H9 (cell line): ENCODE data around the gene MARCHF10. TPM values are rescaled to one million over a fixed set of nuclear protein-coding genes. Genes with fewer than 3 reads are reported as not detected.

Experiments
- DNase-seq: peaks from one replicate; pipeline ENCODE4 v3.0.0-alpha.2; 2017
- H2AFZ ChIP-seq: one replicate; pipeline ENCODE4 v1.6.1; 2013; ENCODE audit warnings: mild to moderate bottlenecking, low read length, control low read depth, moderate library complexity
- H2AK5ac ChIP-seq: 2 replicates; pipeline ENCODE4 v1.6.1; 2013; ENCODE audit warnings: low read length, control low read depth, mixed read lengths; ENCODE audit not compliant: insufficient read length
- H2BK120ac ChIP-seq: one replicate; pipeline ENCODE4 v1.6.1; 2013; ENCODE audit warnings: low read depth, mild to moderate bottlenecking, low read length, control low read depth, inconsistent platforms; ENCODE audit not compliant: poor library complexity, severe bottlenecking
- H2BK12ac ChIP-seq: 2 replicates; pipeline ENCODE4 v1.6.1; 2013; ENCODE audit warnings: low read length, control low read depth, mixed read lengths, low read depth; ENCODE audit not compliant: insufficient read length
- H2BK15ac ChIP-seq: 2 replicates; pipeline ENCODE4 v1.6.1; 2013; ENCODE audit warnings: low read depth, low read length, control low read depth
- H2BK20ac ChIP-seq: one replicate; pipeline ENCODE4 v1.6.1; 2013; ENCODE audit warnings: low read depth, mild to moderate bottlenecking, low read length, control low read depth, inconsistent platforms; ENCODE audit not compliant: poor library complexity, severe bottlenecking
- H2BK5ac ChIP-seq: 2 replicates; pipeline ENCODE4 v1.6.1; 2013; ENCODE audit warnings: low read length, control low read depth, mixed read lengths; ENCODE audit not compliant: insufficient read length
- H3K14ac ChIP-seq: 2 replicates; pipeline ENCODE4 v1.6.1; 2013; ENCODE audit warnings: low read length, control low read depth; ENCODE audit not compliant: insufficient read depth
- H3K18ac ChIP-seq: 2 replicates; pipeline ENCODE4 v1.6.1; 2013; ENCODE audit warnings: low read depth, mild to moderate bottlenecking, mixed read lengths, low read length, control low read depth; ENCODE audit not compliant: insufficient read length
- H3K23ac ChIP-seq: 2 replicates; pipeline ENCODE4 v1.6.1; 2013; ENCODE audit warnings: low read length, control low read depth, mixed read lengths, low read depth; ENCODE audit not compliant: insufficient read length
- H3K23me2 ChIP-seq: 2 replicates; pipeline ENCODE4 v1.6.1; 2013; ENCODE audit warnings: low read depth, mild to moderate bottlenecking, mixed read lengths, low read length, control low read depth; ENCODE audit not compliant: insufficient read length, poor library complexity, severe bottlenecking
- H3K27ac ChIP-seq: 2 replicates; pipeline ENCODE4 v1.5.1; 2013; ENCODE audit warnings: low read length, control low read depth, mixed read lengths, low read depth; ENCODE audit not compliant: insufficient read length
- H3K27me3 ChIP-seq: 2 replicates; pipeline ENCODE4 v1.6.1; 2013; ENCODE audit warnings: low read length, control low read depth, inconsistent platforms; ENCODE audit not compliant: insufficient read depth
- H3K4ac ChIP-seq: 2 replicates; pipeline ENCODE4 v1.6.1; 2013; ENCODE audit warnings: low read depth, mild to moderate bottlenecking, control low read depth, inconsistent platforms, low read length, moderate library complexity
- H3K4me1 ChIP-seq: 2 replicates; pipeline ENCODE4 v1.6.1; 2013; ENCODE audit warnings: low read length, control low read depth, inconsistent platforms; ENCODE audit not compliant: insufficient read depth
- H3K4me2 ChIP-seq: 2 replicates; pipeline ENCODE4 v1.6.1; 2013; ENCODE audit warnings: low read length, control low read depth, mixed read lengths; ENCODE audit not compliant: insufficient read length, insufficient read depth
- H3K56ac ChIP-seq: 2 replicates; pipeline ENCODE4 v1.6.1; 2013; ENCODE audit warnings: low read depth, mild to moderate bottlenecking, mixed read lengths, low read length, control low read depth; ENCODE audit not compliant: insufficient read length
- H3K79me1 ChIP-seq: 2 replicates; pipeline ENCODE4 v1.6.1; 2013; ENCODE audit warnings: low read depth, mild to moderate bottlenecking, moderate library complexity, low read length, control low read depth, inconsistent platforms; ENCODE audit not compliant: insufficient read depth, poor library complexity, severe bottlenecking
- H3K79me2 ChIP-seq: 2 replicates; pipeline ENCODE4 v1.6.1; 2013; ENCODE audit warnings: low read length, control low read depth, inconsistent platforms; ENCODE audit not compliant: insufficient read depth
- H3K9ac ChIP-seq: 2 replicates; pipeline ENCODE4 v1.6.1; 2013; ENCODE audit warnings: low read length, control low read depth, mixed read lengths; ENCODE audit not compliant: insufficient read length; ENCODE audit errors: extremely low read depth
- H3K9me3 ChIP-seq: one replicate; pipeline ENCODE4 v1.6.1; 2013; ENCODE audit warnings: low read depth, low read length, inconsistent platforms; ENCODE audit not compliant: control insufficient read depth
- H3T11ph ChIP-seq: one replicate; pipeline ENCODE4 v1.6.1; 2013; ENCODE audit warnings: mild to moderate bottlenecking, low read length, control low read depth, inconsistent platforms
- H4K20me1 ChIP-seq: one replicate; pipeline ENCODE4 v1.6.1; 2013; ENCODE audit not compliant: control insufficient read depth, insufficient read length, insufficient read depth
- H4K5ac ChIP-seq: 2 replicates; pipeline ENCODE4 v1.6.1; 2013; ENCODE audit warnings: low read depth, mild to moderate bottlenecking, mixed read lengths, low read length, control low read depth; ENCODE audit not compliant: insufficient read length
- H4K8ac ChIP-seq: replicated peaks from 2 replicates; pipeline ENCODE4 v1.6.1; 2013; ENCODE audit warnings: low read length, control low read depth, mixed read lengths, low read depth; ENCODE audit not compliant: insufficient read length
- H4K91ac ChIP-seq: 2 replicates; pipeline ENCODE4 v1.6.1; 2013; ENCODE audit warnings: low read depth, mild to moderate bottlenecking, moderate library complexity, mixed read lengths, low read length, control low read depth; ENCODE audit not compliant: insufficient read length
- H3K27ac Mint-ChIP-seq, 3 experiments: 2 replicates in 2 of 3; 3 replicates in 1 of 3; pipeline ENCODE4 v1.8.0; 2020 to 2021; ENCODE audit warnings: mixed read lengths in 3 of 3, mild to moderate bottlenecking in 1 of 3, moderate library complexity in 1 of 3
- H3K27me3 Mint-ChIP-seq: 2 replicates; pipeline ENCODE4 v1.8.0; 2021; ENCODE audit warnings: low read depth, mild to moderate bottlenecking, moderate library complexity, mixed read lengths
- H3K36me3 Mint-ChIP-seq, 3 experiments: 2 replicates in 2 of 3; 3 replicates in 1 of 3; pipeline ENCODE4 v1.8.0; 2020 to 2021; ENCODE audit warnings: low read depth in 3 of 3, mixed read lengths in 3 of 3; ENCODE audit not compliant: insufficient read depth in 1 of 3
- H3K4me1 Mint-ChIP-seq, 2 experiments: 2 replicates each; pipeline ENCODE4 v1.8.0; 2020; ENCODE audit warnings: mixed read lengths in 2 of 2
- H3K4me3 Mint-ChIP-seq, 2 experiments: 2 replicates in 1 of 2; 3 replicates in 1 of 2; pipeline ENCODE4 v1.8.0; 2020 to 2021; ENCODE audit warnings: mild to moderate bottlenecking in 2 of 2, mixed read lengths in 2 of 2, moderate library complexity in 1 of 2
- H3K9me3 Mint-ChIP-seq, 2 experiments: 2 replicates in 1 of 2; 3 replicates in 1 of 2; pipeline ENCODE4 v1.8.0; 2020; ENCODE audit warnings: mild to moderate bottlenecking in 2 of 2, mixed read lengths in 2 of 2, moderate library complexity in 1 of 2
- WGBS: extraction: QIAGEN DNeasy Blood & Tissue Kit; methylation state at CpG from one replicate; pipeline ENCODE4 v1.1.7; 2013; ENCODE audit warnings: missing lambda C conversion rate, low lambda C conversion rate, mixed read lengths; ENCODE audit not compliant: insufficient read length; ENCODE audit errors: extremely low coverage; 5-methylcytosine and 5-hydroxymethylcytosine counted together
- total RNA-seq: library from RNA; stranded (reverse); gene quantifications from 2 replicates; pipeline ENCODE4 v1.2.1, GENCODE V29; 2021
- TF ChIP-seq, protein P1 (sequence below): fragments of 200-600 bp; sonication (generic); conservative IDR thresholded peaks from 3 replicates; pipeline ENCODE4 v1.8.0; 2021; ENCODE audit warnings: antibody characterized with exemption, mild to moderate bottlenecking

The MARCHF10 gene
- total RNA-seq, 1 experiment from 2014 or later = not detected

DNA sequence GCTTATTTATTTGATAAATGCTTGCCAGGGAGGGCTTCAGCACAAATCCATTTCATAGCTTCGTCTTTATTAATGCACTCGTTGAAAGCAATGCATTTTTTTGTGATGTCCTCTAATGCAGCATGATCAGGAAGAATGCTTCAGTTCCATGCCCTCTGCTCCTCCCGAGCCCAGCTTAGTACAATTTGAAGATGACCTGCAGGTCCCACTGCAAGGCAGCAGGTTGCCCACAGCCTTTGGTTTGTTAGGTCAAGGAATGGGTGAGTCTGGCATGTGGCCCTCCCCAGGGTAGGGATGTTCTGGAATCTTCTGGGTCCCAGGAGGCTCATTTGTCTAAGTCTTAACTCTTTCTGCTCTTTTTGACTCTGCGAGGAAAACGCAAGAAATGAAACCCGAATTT is 49.4 kb upstream of the MARCHF10 start:
- Histone ChIP-seq H3K14ac (no peak overlapping the region), H3K4ac (no peak overlapping the region), H2BK5ac (no peak overlapping the region), H3K27me3 (no peaks in the 10 kb centered on the region), H3K56ac (no peak overlapping the region), H3K18ac (no peak overlapping the region), H4K5ac (no peak overlapping the region), H2BK20ac (no peak overlapping the region), H3K23me2 (no peaks in the 10 kb centered on the region), H3K9me3 (no peaks in the 10 kb centered on the region), H3K23ac (no peak overlapping the region), H3K9ac (no peak overlapping the region), H2BK12ac (no peak overlapping the region), H3K4me2 (no peak overlapping the region), H2BK15ac (no peak overlapping the region), H4K20me1 (no peaks in the 10 kb centered on the region), H4K8ac (no peak overlapping the region), H3K4me1 (no peaks in the 10 kb centered on the region), H3T11ph (no peak overlapping the region), H2AFZ (no peak overlapping the region), H2AK5ac (no peak overlapping the region), H3K27ac (no peak overlapping the region), H4K91ac (no peak overlapping the region), H2BK120ac (no peak overlapping the region), H3K79me1 (no peaks in the 10 kb centered on the region), H3K79me2 (no peaks in the 10 kb centered on the region)
- Mint-ChIP-seq H3K4me3 (no peak overlapping the region), H3K36me3 (no peaks in the 10 kb centered on the region), H3K27ac (no peak overlapping the region), H3K4me1 (peaks cover 6 to 9% of the 10 kb centered on the region in 2 experiments), H3K9me3 (no peaks in the 10 kb centered on the region), H3K27me3 (peaks cover 2% of the 10 kb centered on the region)
- no CpG with 5 or more reads among the region's 6 CpGs for WGBS
- TF ChIP-seq, protein P1, sequence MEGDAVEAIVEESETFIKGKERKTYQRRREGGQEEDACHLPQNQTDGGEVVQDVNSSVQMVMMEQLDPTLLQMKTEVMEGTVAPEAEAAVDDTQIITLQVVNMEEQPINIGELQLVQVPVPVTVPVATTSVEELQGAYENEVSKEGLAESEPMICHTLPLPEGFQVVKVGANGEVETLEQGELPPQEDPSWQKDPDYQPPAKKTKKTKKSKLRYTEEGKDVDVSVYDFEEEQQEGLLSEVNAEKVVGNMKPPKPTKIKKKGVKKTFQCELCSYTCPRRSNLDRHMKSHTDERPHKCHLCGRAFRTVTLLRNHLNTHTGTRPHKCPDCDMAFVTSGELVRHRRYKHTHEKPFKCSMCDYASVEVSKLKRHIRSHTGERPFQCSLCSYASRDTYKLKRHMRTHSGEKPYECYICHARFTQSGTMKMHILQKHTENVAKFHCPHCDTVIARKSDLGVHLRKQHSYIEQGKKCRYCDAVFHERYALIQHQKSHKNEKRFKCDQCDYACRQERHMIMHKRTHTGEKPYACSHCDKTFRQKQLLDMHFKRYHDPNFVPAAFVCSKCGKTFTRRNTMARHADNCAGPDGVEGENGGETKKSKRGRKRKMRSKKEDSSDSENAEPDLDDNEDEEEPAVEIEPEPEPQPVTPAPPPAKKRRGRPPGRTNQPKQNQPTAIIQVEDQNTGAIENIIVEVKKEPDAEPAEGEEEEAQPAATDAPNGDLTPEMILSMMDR = no peak
- no peak for DNase-seq
